H1 (cell line): ENCODE results near the gene PAQR5. TPM values are rescaled to one million over a fixed set of nuclear protein-coding genes. Genes with fewer than 3 reads are reported as not detected.

ENCODE experiments used
- CTCF ChIA-PET: fragments of 300-600 bp; sonication (Branson Sonifier 250); formaldehyde crosslinking; loops from one replicate; lab custom pipeline; 2021; ENCODE audit not compliant: partially characterized antibody; lab: Charles Lee
- POLR2A ChIA-PET: fragments of 300-600 bp; sonication (Branson Sonifier 250); formaldehyde crosslinking; loops from one replicate; lab custom pipeline; 2021; ENCODE audit warnings: inconsistent platforms; ENCODE audit not compliant: partially characterized antibody; lab: Charles Lee
- DNase-seq, 2 experiments: peaks; one replicate each; pipeline versions ENCODE4 v3.0.0 to v3.0.0-alpha.2; 2010 to 2022; ENCODE audit warnings: low spot score in 2 of 2, low read depth in 1 of 2, mixed read lengths in 1 of 2
- FAIRE-seq: peaks from 2 replicates; lab custom pipeline; 2011; peaks lifted over from hg19 to GRCh38; lab: Jason Lieb, UNC
- H2AFZ ChIP-seq: 2 replicates; pipeline ENCODE4 v1.8.1; 2012; ENCODE audit warnings: low read length, inconsistent platforms
- H2AK5ac ChIP-seq: 2 replicates; pipeline ENCODE4 v1.6.1; 2013; ENCODE audit warnings: low read depth, low read length
- H2BK120ac ChIP-seq: replicated peaks from 2 replicates; pipeline ENCODE3; 2013; ENCODE audit warnings: low read depth, low read length, inconsistent platforms
- H2BK12ac ChIP-seq: 2 replicates; pipeline ENCODE4 v1.6.1; 2013; ENCODE audit warnings: low read depth, low read length
- H2BK15ac ChIP-seq: 2 replicates; pipeline ENCODE4 v1.6.1; 2013; ENCODE audit warnings: low read length
- H2BK20ac ChIP-seq: 2 replicates; pipeline ENCODE4 v1.6.1; 2013; ENCODE audit warnings: low read length
- H2BK5ac ChIP-seq: 2 replicates; pipeline ENCODE4 v1.6.1; 2013; ENCODE audit warnings: low read depth, low read length
- H3K14ac ChIP-seq: 2 replicates; pipeline ENCODE4 v1.6.1; 2013; ENCODE audit warnings: inconsistent platforms; ENCODE audit not compliant: insufficient read length
- H3K18ac ChIP-seq: 2 replicates; pipeline ENCODE4 v1.6.1; 2013; ENCODE audit warnings: low read length; ENCODE audit errors: extremely low read depth
- H3K23ac ChIP-seq: 2 replicates; pipeline ENCODE4 v1.6.1; 2013; ENCODE audit warnings: inconsistent platforms; ENCODE audit not compliant: insufficient read length
- H3K23me2 ChIP-seq: 2 replicates; pipeline ENCODE4 v1.6.1; 2013; ENCODE audit warnings: low read depth, low read length
- H3K27ac ChIP-seq: 2 replicates; pipeline ENCODE4 v1.6.1; 2011; ENCODE audit warnings: low read depth, low read length, inconsistent platforms
- H3K27me3 ChIP-seq, 4 experiments: replicated peaks in 1 of 4; 1 replicate in 1 of 4; 2 replicates in 3 of 4; pipeline versions ENCODE4 v1.6.1 to v1.8.1; 2011 to 2013; ENCODE audit warnings: low read length in 3 of 4, mild to moderate bottlenecking in 3 of 4, inconsistent platforms in 2 of 4, mixed read lengths in 2 of 4, moderate library complexity in 1 of 4; ENCODE audit not compliant: control insufficient read depth in 3 of 4, insufficient read depth in 3 of 4; ENCODE audit errors: extremely low read depth in 1 of 4
- H3K36me3 ChIP-seq, 4 experiments: 2 replicates each; pipeline versions ENCODE4 v1.6.1 to v1.8.1; 2011 to 2013; ENCODE audit warnings: mild to moderate bottlenecking in 4 of 4, low read length in 3 of 4, moderate library complexity in 2 of 4, control low read depth in 1 of 4, inconsistent platforms in 1 of 4; ENCODE audit not compliant: insufficient read depth in 4 of 4, control insufficient read depth in 2 of 4
- H3K4ac ChIP-seq: replicated peaks from 2 replicates; pipeline ENCODE3; 2013; ENCODE audit warnings: low read length, low read depth, mixed read lengths, inconsistent platforms; ENCODE audit not compliant: insufficient read length
- H3K4me1 ChIP-seq, 4 experiments: replicated peaks in 1 of 4; 1 replicate in 1 of 4; 2 replicates in 3 of 4; pipeline versions ENCODE4 v1.6.1 to v1.8.1; 2011 to 2013; ENCODE audit warnings: low read length in 3 of 4, inconsistent platforms in 2 of 4, mixed read lengths in 1 of 4; ENCODE audit not compliant: insufficient read depth in 4 of 4, control insufficient read depth in 3 of 4
- H3K4me2 ChIP-seq, 2 experiments: 2 replicates each; pipeline versions ENCODE4 v1.6.1 to v1.8.1; 2011 to 2013; ENCODE audit warnings: low read depth in 2 of 2, low read length in 2 of 2, control low read depth in 1 of 2, inconsistent platforms in 1 of 2, mild to moderate bottlenecking in 1 of 2; ENCODE audit not compliant: insufficient read depth in 1 of 2
- H3K4me3 ChIP-seq, 4 experiments: fragments of 200-600, 300-600 bp in 1 of 4; sonication (generic), shearing (Covaris generic), sonication (Bioruptor Twin) in 1 of 4; 2 replicates each; pipeline versions ENCODE4 v1.5.1 to v1.8.1; 2011 to 2016; ENCODE audit warnings: low read length in 4 of 4, low read depth in 3 of 4, control low read depth in 2 of 4, inconsistent platforms in 2 of 4, mild to moderate bottlenecking in 2 of 4, mixed read lengths in 1 of 4, moderate library complexity in 1 of 4; ENCODE audit not compliant: insufficient read depth in 2 of 4; ENCODE audit errors: extremely low read depth in 1 of 4
- H3K56ac ChIP-seq: replicated peaks from 2 replicates; pipeline ENCODE3; 2013; ENCODE audit warnings: low read depth, mild to moderate bottlenecking, mixed read lengths, low read length, inconsistent platforms; ENCODE audit not compliant: insufficient read length
- H3K79me1 ChIP-seq: 2 replicates; pipeline ENCODE4 v1.6.1; 2013; ENCODE audit warnings: low read depth, low read length, control low read depth
- H3K79me2 ChIP-seq, 2 experiments: 2 replicates each; pipeline versions ENCODE4 v1.6.1 to v1.8.1; 2012 to 2013; ENCODE audit warnings: low read length in 2 of 2, mild to moderate bottlenecking in 2 of 2, inconsistent platforms in 1 of 2; ENCODE audit not compliant: insufficient read depth in 2 of 2, control insufficient read depth in 1 of 2
- H3K9ac ChIP-seq, 4 experiments: replicated peaks in 1 of 4; 1 replicate in 1 of 4; 2 replicates in 3 of 4; pipeline versions ENCODE4 v1.6.1 to v1.8.1; 2011 to 2013; ENCODE audit warnings: low read depth in 3 of 4, low read length in 3 of 4, control low read depth in 2 of 4, mild to moderate bottlenecking in 2 of 4, moderate library complexity in 2 of 4, inconsistent platforms in 1 of 4; ENCODE audit errors: extremely low read depth in 1 of 4
- H3K9me3 ChIP-seq, 2 experiments: 2 replicates each; pipeline versions ENCODE4 v1.6.1 to v1.8.1; 2012 to 2013; ENCODE audit warnings: mild to moderate bottlenecking in 2 of 2, moderate library complexity in 2 of 2, control low read depth in 1 of 2, inconsistent platforms in 1 of 2, low read depth in 1 of 2, low read length in 1 of 2, mixed read lengths in 1 of 2; ENCODE audit not compliant: insufficient read depth in 2 of 2
- H4K20me1 ChIP-seq, 2 experiments: replicated peaks in 1 of 2; 2 replicates each; pipeline versions ENCODE3 to v1.8.1; 2011 to 2013; ENCODE audit warnings: inconsistent platforms in 2 of 2, low read length in 2 of 2, mild to moderate bottlenecking in 1 of 2; ENCODE audit not compliant: insufficient read depth in 2 of 2, control insufficient read depth in 1 of 2
- H4K5ac ChIP-seq: 2 replicates; pipeline ENCODE4 v1.6.1; 2013; ENCODE audit warnings: low read length, low read depth, mixed read lengths, inconsistent platforms; ENCODE audit not compliant: insufficient read length
- H4K8ac ChIP-seq: 2 replicates; pipeline ENCODE4 v1.8.0; 2013; ENCODE audit warnings: mild to moderate bottlenecking, moderate library complexity, low read length, inconsistent platforms; ENCODE audit not compliant: insufficient read depth; ENCODE audit errors: extremely low read depth
- H4K91ac ChIP-seq: replicated peaks from 2 replicates; pipeline ENCODE3; 2013; ENCODE audit warnings: low read length, mixed read lengths, inconsistent platforms; ENCODE audit not compliant: insufficient read length
- BCL11A ChIP-seq, 2 experiments: IDR thresholded peaks; one replicate each; pipeline ENCODE4 v1.6.1; 2011; ENCODE audit warnings: low read depth in 2 of 2, low read length in 2 of 2, mild to moderate bottlenecking in 2 of 2
- CTBP2 ChIP-seq: IDR thresholded peaks from 2 replicates; pipeline ENCODE4 v1.7.0; 2011; ENCODE audit warnings: borderline replicate concordance, mild to moderate bottlenecking, moderate library complexity, mixed read lengths, low read length; ENCODE audit not compliant: insufficient read depth, insufficient read length
- MAFK ChIP-seq: IDR thresholded peaks from 2 replicates; pipeline ENCODE4 v1.6.1; 2012; ENCODE audit warnings: low read depth, mild to moderate bottlenecking, improper control_type of control experiment, low read length
- POLR2AphosphoS5 ChIP-seq: IDR thresholded peaks from 2 replicates; pipeline ENCODE4 v1.6.1; 2011; ENCODE audit warnings: low read depth, low read length
- RXRA ChIP-seq: IDR thresholded peaks from 2 replicates; pipeline ENCODE4 v1.6.1; 2011; ENCODE audit warnings: low read depth, mild to moderate bottlenecking, low read length, moderate library complexity; ENCODE audit not compliant: insufficient read depth
- SAP30 ChIP-seq: fragments of 300-600 bp; sonication (generic); IDR thresholded peaks from 2 replicates; pipeline ENCODE4 v1.7.1; 2012; ENCODE audit warnings: low read length, moderate library complexity, mild to moderate bottlenecking, inconsistent platforms; ENCODE audit not compliant: insufficient read depth, insufficient replicate concordance
- SP1 ChIP-seq: IDR thresholded peaks from 2 replicates; pipeline ENCODE4 v1.6.1; 2011; ENCODE audit warnings: low read depth, low read length
- SP2 ChIP-seq: IDR thresholded peaks from 2 replicates; pipeline ENCODE4 v1.6.1; 2012; ENCODE audit warnings: mild to moderate bottlenecking, low read length, inconsistent platforms
- TBP ChIP-seq: IDR thresholded peaks from 2 replicates; pipeline ENCODE4 v1.6.1; 2011; ENCODE audit warnings: low read depth, low read length, improper control_type of control experiment
- WGBS, 2 experiments: shearing (Covaris generic) in 1 of 2; methylation state at CpG; one replicate each; pipeline versions ENCODE4 v1.1.6 to v1.1.7; 2013 to 2015; ENCODE audit warnings: low lambda C conversion rate in 2 of 2, mixed read lengths in 2 of 2, inconsistent platforms in 1 of 2, low coverage in 1 of 2, missing lambda C conversion rate in 1 of 2; ENCODE audit not compliant: insufficient replicate concordance in 2 of 2, insufficient coverage in 1 of 2, insufficient read length in 1 of 2; ENCODE audit errors: extremely low coverage in 1 of 2, missing lambda C conversion rate in 1 of 2; 5-methylcytosine and 5-hydroxymethylcytosine counted together
- polyA plus RNA-seq, 7 experiments: library from polyadenylated mRNA; depleted of rRNA in 3 of 7; stranded (reverse) in 5 of 7; unstranded in 2 of 7; fragments of >200 nt in 5 of 7; fragments of 200-250 nt in 2 of 7; gene quantifications; 1 replicate in 5 of 7; 2 replicates in 1 of 7; 4 replicates in 1 of 7; pipeline versions ENCODE4 v1.2.1 to v1.2.3, GENCODE V29; 2011 to 2013; ENCODE audit warnings: missing spikeins in 2 of 7, mixed read lengths in 2 of 7
- total RNA-seq: library from RNA; stranded (reverse); fragmentation: NEBNext Ultra II Directional; extraction: Animal tissue kit (Norgen Biotek cat#: 25700); gene quantifications from 2 replicates; pipeline ENCODE4 v1.2.1, GENCODE V29; 2021
- TF ChIP-seq, protein P1 (sequence below): IDR thresholded peaks from 2 replicates; pipeline ENCODE4 v1.6.1; 2012; ENCODE audit warnings: inconsistent platforms
- TF ChIP-seq, protein P2 (sequence below): IDR thresholded peaks from 2 replicates; pipeline ENCODE4 v1.6.1; 2011; ENCODE audit warnings: low read length, improper control_type of control experiment

Gene PAQR5
- total and polyA plus RNA-seq, 2 of the 8 experiments (the other 6 are each of a cell fraction or from before 2014, with no cell fraction given), result 8.7 to 18.1 TPM

DNA sequence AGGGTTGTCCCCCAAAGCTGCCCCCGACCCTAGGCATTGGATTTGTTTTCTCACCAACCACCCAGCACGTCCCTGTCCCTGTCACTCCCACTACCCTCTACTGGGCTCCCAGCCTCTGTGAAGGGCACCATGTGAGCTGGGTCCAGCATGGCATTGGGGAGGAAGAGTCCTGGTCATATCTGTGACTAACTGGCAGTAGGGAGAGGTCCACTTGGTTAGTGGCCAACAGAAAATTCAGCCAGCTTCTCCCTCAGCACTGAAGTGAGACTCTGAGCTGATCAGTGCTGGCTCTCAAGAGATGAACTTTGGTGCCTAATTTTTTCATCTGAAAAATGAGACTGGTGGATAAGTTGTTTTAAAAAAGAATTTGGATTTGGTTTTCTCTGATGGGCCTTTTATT is 104.1 kb downstream of the PAQR5 start:
- Histone ChIP-seq H4K91ac (no peak overlapping the region), H3K4ac (no peak overlapping the region), H3K23ac (no peak overlapping the region), H3K4me1 (no peaks in the 10 kb centered on the region), H4K5ac (no peak overlapping the region), H3K18ac (no peak overlapping the region), H3K9ac (no peak overlapping the region), H3K9me3 (no peaks in the 10 kb centered on the region), H3K14ac (no peak overlapping the region), H3K79me1 (no peaks in the 10 kb centered on the region), H2BK12ac (no peak overlapping the region), H4K20me1 (peaks cover 0 to 2% of the 10 kb centered on the region in 2 experiments), H2BK20ac (no peak overlapping the region), H2BK5ac (no peak overlapping the region), H3K4me3 (no peak overlapping the region), H3K23me2 (no peaks in the 10 kb centered on the region), H2BK15ac (no peak overlapping the region), H2AK5ac (no peak overlapping the region), H4K8ac (no peak overlapping the region), H3K36me3 (no peaks in the 10 kb centered on the region), H3K79me2 (no peaks in the 10 kb centered on the region), H2BK120ac (no peak overlapping the region), H3K4me2 (no peak overlapping the region), H2AFZ (no peak overlapping the region), H3K27me3 (no peaks in the 10 kb centered on the region), H3K27ac (no peak overlapping the region), H3K56ac (no peak overlapping the region)
- FAIRE-seq (no peak), DNase-seq (no peak)
- POLR2A ChIA-PET, result interaction anchor here (1.7 kb wide), 1 partner anchor 49 kb away, joined by 4 read pairs; the partner anchor contains the start of gene RPLP1
- TF ChIP-seq SP1 (no peak), POLR2AphosphoS5 (no peak), TBP (no peak), SAP30 (no peak), SP2 (no peak), BCL11A (IDR thresholded peaks at IDR 0.05; ENCODE audit: low read depth in 2 of 2, low read length in 2 of 2) (no peak), MAFK (no peak), CTBP2 (no peak), RXRA (no peak)
- TF ChIP-seq, protein P1, sequence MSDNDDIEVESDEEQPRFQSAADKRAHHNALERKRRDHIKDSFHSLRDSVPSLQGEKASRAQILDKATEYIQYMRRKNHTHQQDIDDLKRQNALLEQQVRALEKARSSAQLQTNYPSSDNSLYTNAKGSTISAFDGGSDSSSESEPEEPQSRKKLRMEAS, result no peak
- TF ChIP-seq, protein P2, sequence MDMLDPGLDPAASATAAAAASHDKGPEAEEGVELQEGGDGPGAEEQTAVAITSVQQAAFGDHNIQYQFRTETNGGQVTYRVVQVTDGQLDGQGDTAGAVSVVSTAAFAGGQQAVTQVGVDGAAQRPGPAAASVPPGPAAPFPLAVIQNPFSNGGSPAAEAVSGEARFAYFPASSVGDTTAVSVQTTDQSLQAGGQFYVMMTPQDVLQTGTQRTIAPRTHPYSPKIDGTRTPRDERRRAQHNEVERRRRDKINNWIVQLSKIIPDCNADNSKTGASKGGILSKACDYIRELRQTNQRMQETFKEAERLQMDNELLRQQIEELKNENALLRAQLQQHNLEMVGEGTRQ, result no peak
- WGBS, 2 experiments, result 80% methylated on average over 1 of the region's 2 CpGs; no CpG with 5 or more reads in 1 of the 2 experiments
- CTCF ChIA-PET, result interaction anchor here (1.8 kb wide), 1 partner anchor 367 kb away, joined by 5 read pairs; no protein-coding TSS in a partner anchor
